GM12864 (cell line): ENCODE results near the gene TMEM248.
"Not testable (repeated sequence)": the region's sequence is repeated elsewhere in the genome, so short reads cannot be mapped to it uniquely, and the experiment has no call there.

Experiments used
- DNase-seq: peaks from one replicate; pipeline ENCODE4 v3.0.0-alpha.2; 2011; ENCODE audit warnings: low read depth
- H3K4me3 ChIP-seq: 2 replicates; pipeline ENCODE4 v1.5.1; 2011; ENCODE audit warnings: mild to moderate bottlenecking, low read depth, low read length, control low read depth
- CTCF ChIP-seq: IDR thresholded peaks from 2 replicates; pipeline ENCODE4 v1.5.1; 2011; ENCODE audit warnings: low read depth, mild to moderate bottlenecking, moderate library complexity, low read length, control low read depth, inconsistent platforms; ENCODE audit errors: missing control alignments

The TMEM248 gene

GRCh38 chr7:66964411-66964810 lies 43.4 kb downstream of the TMEM248 start:
- DNase-seq: no peak
- H3K4me3 ChIP-seq: no peak overlapping the region
- no peak for TF ChIP-seq CTCF

- DNase-seq: no peak
- no peak overlapping the region for H3K4me3 ChIP-seq
- no peak for TF ChIP-seq CTCF
Observed at GRCh38 chr7:66967029-66967428, 46.0 kb downstream of the TMEM248 start.

GRCh38 chr7:66969001-66969400 lies 48.0 kb downstream of the TMEM248 start:
- H3K4me3 ChIP-seq, DNase-seq: not testable (repeated sequence)

GRCh38 chr7:66970310-66970709 lies 49.3 kb downstream of the TMEM248 start:
- TF ChIP-seq CTCF: no peak
- no peak overlapping the region for H3K4me3 ChIP-seq
- DNase-seq: no peak

- H3K4me3 ChIP-seq: no peak overlapping the region
- DNase-seq: no peak
- no peak for TF ChIP-seq CTCF
Observed at GRCh38 chr7:66974986-66975590, 54.1 kb downstream of the TMEM248 start.

- H3K4me3 ChIP-seq, DNase-seq: not testable (repeated sequence)
Observed at GRCh38 chr7:66978312-66978711, 57.3 kb downstream of the TMEM248 start.

- not testable (repeated sequence) for H3K4me3 ChIP-seq, DNase-seq
Observed at GRCh38 chr7:66979013-66979412, 58.0 kb downstream of the TMEM248 start.

- not testable (repeated sequence) for DNase-seq, H3K4me3 ChIP-seq
Observed at GRCh38 chr7:66980336-66980735, 59.3 kb downstream of the TMEM248 start.

GRCh38 chr7:66989552-66989951 lies 68.5 kb downstream of the TMEM248 start:
- DNase-seq, H3K4me3 ChIP-seq: not testable (repeated sequence)

- peak overlapping the region; percentile 60 for H3K4me3 ChIP-seq
Observed at GRCh38 chr7:66994051-66994450, 73.0 kb downstream of the TMEM248 start.

GRCh38 chr7:66994691-66995049 lies 73.6 kb downstream of the TMEM248 start:
- peak; percentile 37 for TF ChIP-seq CTCF
- H3K4me3 ChIP-seq: peak overlapping the region; percentile 60
- DNase-seq: peak; percentile 24

More at GRCh38 chr7:66994051-66994450, 73.0 kb downstream of the TMEM248 start:
- not testable (repeated sequence) for DNase-seq

GRCh38 chr7:66995050-66995776 lies 74.2 kb downstream of the TMEM248 start, which contains the start of gene SBDS:
TSS of gene SBDS (minus strand) at chr7:66995586. CDS start at chr7:66995417, 169 bp downstream.
- peak within 1 kb of the TSS; percentile 61 for H3K4me3 ChIP-seq
- peak; percentile 98 for DNase-seq

- H3K4me3 ChIP-seq: peak within 1 kb of the TSS; percentile 74
- peak; percentile 92 for DNase-seq
Observed at GRCh38 chr7:66996444-66997191, 75.6 kb downstream of the TMEM248 start, which contains the start of gene TYW1. TSS of gene TYW1 (plus strand) at chr7:66996833. CDS start at chr7:66996979, 146 bp downstream.
